Psoas muscle (tissue), 8 donors: Measurements from ENCODE around the gene PRR23E. TPM values are rescaled to one million over a fixed set of nuclear protein-coding genes. Genes with fewer than 3 reads are reported as not detected.

Source experiments
- ATAC-seq, 4 donors: fragments of 200-7000 bp; cut with Tn5 transposase; one replicate each; pipeline ENCODE4 v1.9.1; 2020; ENCODE audit warnings: moderate library complexity in 3 of 4, mild to moderate bottlenecking in 2 of 4
- DNase-seq, 2 donors: peaks; one replicate each; pipeline ENCODE4 v3.0.0-alpha.2; 2020
- H3K27ac ChIP-seq: fragments of 200-600 bp; one replicate; pipeline ENCODE4 v1.8.0; 2022
- H3K27me3 ChIP-seq, 3 donors: fragments of 200-600 bp in 1 of 3; one replicate each; pipeline versions ENCODE4 v1.6.1 to v1.8.0; 2013 to 2022; ENCODE audit warnings: low read length in 2 of 3, mild to moderate bottlenecking in 2 of 3, moderate library complexity in 1 of 3; ENCODE audit not compliant: insufficient read depth in 3 of 3
- H3K36me3 ChIP-seq, 2 donors: fragments of 200-600 bp in 1 of 2; one replicate each; pipeline versions ENCODE4 v1.6.1 to v1.8.0; 2013 to 2022; ENCODE audit warnings: low read depth in 1 of 2, mild to moderate bottlenecking in 1 of 2, moderate library complexity in 1 of 2; ENCODE audit not compliant: insufficient read depth in 1 of 2
- H3K4me1 ChIP-seq: fragments of 200-600 bp; one replicate; pipeline ENCODE4 v1.8.0; 2022
- H3K4me3 ChIP-seq: fragments of 200-600 bp; one replicate; pipeline ENCODE4 v1.8.0; 2022; ENCODE audit warnings: mild to moderate bottlenecking
- H3K9me3 ChIP-seq: fragments of 200-600 bp; one replicate; pipeline ENCODE4 v1.8.0; 2022
- CTCF ChIP-seq: fragments of 200-600 bp; IDR thresholded peaks from one replicate; pipeline ENCODE4 v1.8.0; 2022; ENCODE audit warnings: antibody characterized with exemption
- WGBS, 3 donors: extraction: QIAGEN DNeasy Blood & Tissue Kit; methylation state at CpG; one replicate each; pipeline versions ENCODE4 v1.1.6 to v1.1.7; 2013; 5-methylcytosine and 5-hydroxymethylcytosine counted together
- intact Hi-C, 2 donors: fragments of 100-400 bp; cut with DNase I; formaldehyde crosslinking; loops; one replicate each; pipeline versions ENCODE4 v1.11.0 to v1.14.2; 2022
- polyA plus RNA-seq, 3 donors: library from polyadenylated mRNA; stranded (reverse); fragments of 200-250 nt; gene quantifications; one replicate each; pipeline ENCODE4 v1.2.3, GENCODE V29; 2013
- total RNA-seq, 4 donors: library from RNA; stranded (reverse); fragmentation: NEBNext Ultra II Directional in 2 of 4; extraction: Animal tissue kit (Norgen Biotek cat#: 25700) in 2 of 4; gene quantifications; one replicate each; pipeline versions ENCODE4 v1.2.1 to v1.2.4, GENCODE V29; 2021 to 2023
- donor health status: healthy with polysubstance abuse.
- donor health status: DM: no; HTN: no; CAD: no; lungs with moderate emphysema.
- donor health status: Bipolar disorder and iron deficiency.
- donor health status: healthy.
- donor health status: DM: yes; HTN: yes; CAD: no.
- donor health status: DM: no; HTN: no; CAD: no.
- donor health status: DM: no; HTN: no; CAD: no.
- donor health status: DM: yes; HTN: yes; CAD: no.

The PRR23E gene
- total and polyA plus RNA-seq, 7 donors = not detected

GRCh38 chr3:127247292-127247691 is 54.4 kb downstream of the PRR23E start:
- no peaks in the 10 kb centered on the region for H3K4me1 ChIP-seq
- no peaks in the 10 kb centered on the region for H3K36me3 ChIP-seq
- H3K4me3 ChIP-seq = no peak overlapping the region
- ATAC-seq = no peak
- no peak for DNase-seq
- H3K27me3 ChIP-seq = no peaks in the 10 kb centered on the region
- 71 to 77% (median 73%) methylated on average over 1 of the region's 1 CpG for WGBS, 3 donors
- intact Hi-C loops = no loop called here
- no peak overlapping the region for H3K27ac ChIP-seq
- H3K9me3 ChIP-seq = no peaks in the 10 kb centered on the region
- no peak for TF ChIP-seq CTCF

Other genes with a start within 250 kb of the PRR23E start
- 10 to 100 TPM; 14.7 to 20.1 (median 15.7) TPM for gene PLXNA1, start 210.0 kb upstream of the PRR23E start, total RNA-seq
- 10 to 100 TPM in 2 of 3 donors, 1 to 10 TPM in 1; 7.7 to 18.0 (median 11.4) TPM for gene PLXNA1, start 210.0 kb upstream of the PRR23E start, polyA plus RNA-seq
- gene PRR20G, start 94.9 kb downstream of the PRR23E start, total RNA-seq = not detected
- not detected for gene PRR20G, start 94.9 kb downstream of the PRR23E start, polyA plus RNA-seq